Cardiac fibroblast (primary cell): ENCODE data around the gene BICDL2.

Experiments
- DNase-seq, 2 donors: peaks; one replicate each; pipeline versions ENCODE4 v3.0.0 to v3.0.0-alpha.2; 2010; ENCODE audit warnings: low read depth in 2 of 2
- H3K4me3 ChIP-seq, 2 donors: replicated peaks in 1 of 2; 1 replicate in 1 of 2; 2 replicates in 1 of 2; pipeline ENCODE4 v1.5.1; 2011; ENCODE audit warnings: low read depth in 2 of 2, low read length in 2 of 2, mild to moderate bottlenecking in 2 of 2, moderate library complexity in 1 of 2
- CTCF ChIP-seq: IDR thresholded peaks from one replicate; pipeline ENCODE4 v1.5.1; 2011; ENCODE audit warnings: low read depth, mild to moderate bottlenecking, low read length, inconsistent platforms

BICDL2 gene

GRCh38 chr16:3012828-3013420 lies 23.8 kb downstream of the BICDL2 start, which contains the start of gene CLDN9:
Gene CLDN9 (plus strand): TSS chr16:3012923. CDS start chr16:3013363, 440 bp downstream.
- no peak for TF ChIP-seq CTCF
- no peak within 1 kb of the TSS for H3K4me3 ChIP-seq
- DNase-seq, result no peak

DNA sequence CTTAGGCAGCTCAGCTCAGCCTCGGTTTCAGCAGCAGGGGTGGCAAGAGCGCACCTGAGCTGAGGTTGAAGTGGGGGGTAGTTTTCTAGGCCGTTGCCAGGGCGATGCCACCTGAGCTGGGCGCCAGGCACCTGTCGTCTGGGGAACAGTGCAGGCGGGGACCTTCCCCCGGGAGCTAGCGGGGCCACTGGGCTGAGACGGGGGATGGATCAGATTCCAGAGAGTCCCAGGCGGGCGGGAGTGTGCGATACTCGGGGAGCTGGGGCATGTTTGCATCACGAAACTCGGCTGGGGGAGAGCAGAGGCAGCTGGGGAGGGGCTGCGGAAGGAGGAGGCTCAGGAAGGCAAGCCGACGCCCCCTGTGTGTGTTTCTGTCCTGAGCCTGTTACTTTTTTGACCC lies 24.5 kb downstream of the BICDL2 start:
- no peak for TF ChIP-seq CTCF
- DNase-seq, result no peak
- H3K4me3 ChIP-seq, result no peak overlapping the region

GRCh38 chr16:3010510-3010909 lies 26.2 kb downstream of the BICDL2 start:
- DNase-seq, result no peak
- H3K4me3 ChIP-seq, result no peak overlapping the region
- no peak for TF ChIP-seq CTCF

DNA sequence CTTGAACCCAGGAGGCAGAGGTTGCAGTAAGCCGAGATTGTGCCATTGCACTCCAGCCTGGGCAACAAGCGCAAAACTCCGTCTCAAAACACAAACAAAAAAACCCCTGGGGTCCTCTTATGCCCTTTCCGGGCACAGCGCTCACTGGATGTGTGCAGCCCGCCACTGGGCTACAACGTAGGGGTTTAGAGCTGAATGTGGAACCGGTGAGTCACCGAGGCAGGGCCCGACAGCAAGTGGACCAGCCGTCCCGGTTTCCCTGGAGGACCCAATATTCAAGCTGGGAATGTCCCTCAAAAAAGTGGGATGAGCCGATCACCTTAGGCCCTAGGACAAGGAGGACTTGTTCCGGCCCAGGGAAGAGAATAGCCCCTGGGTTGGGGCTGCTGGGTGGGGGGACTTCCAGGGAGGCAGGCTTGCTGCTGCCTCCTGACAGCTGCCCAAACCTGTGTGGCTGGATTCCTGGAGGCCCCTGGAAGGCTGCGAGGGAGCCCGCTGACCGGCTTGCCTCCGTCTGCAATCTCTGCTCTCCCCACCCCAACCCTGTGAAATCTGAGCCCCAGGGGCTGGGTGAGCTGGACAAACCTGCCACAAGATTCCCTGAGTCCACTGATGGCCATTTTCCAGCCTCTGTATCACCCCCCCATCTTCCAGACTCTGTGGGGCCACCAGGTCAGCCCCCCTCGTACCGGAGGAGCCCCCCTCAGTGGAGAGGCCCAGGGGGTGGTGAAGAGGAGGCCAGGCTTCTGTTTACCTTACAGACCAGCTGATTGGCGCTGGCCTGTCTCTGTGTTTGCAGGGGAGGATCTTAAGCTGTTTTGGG lies 27.0 kb downstream of the BICDL2 start:
- no peak for DNase-seq
- no peak overlapping the region for H3K4me3 ChIP-seq

GRCh38 chr16:3008690-3009037 lies 28.1 kb downstream of the BICDL2 start:
- TF ChIP-seq CTCF, result no peak
- no peak overlapping the region for H3K4me3 ChIP-seq
- DNase-seq, result no peak

More for the DNA sequence above, 27.0 kb downstream of the BICDL2 start:
- no peak for TF ChIP-seq CTCF

- TF ChIP-seq CTCF, result no peak
- no peak overlapping the region for H3K4me3 ChIP-seq
- DNase-seq, result no peak
Measured at GRCh38 chr16:3007957-3008689, 28.6 kb downstream of the BICDL2 start.
